Neuronal stem cell (in vitro differentiated cells): ENCODE data around the gene AZIN2.

Experiments
- DNase-seq: peaks from one replicate; pipeline ENCODE4 v3.0.0-alpha.2; 2013; ENCODE audit warnings: low spot score
- H2AFZ ChIP-seq: one replicate; pipeline ENCODE4 v1.6.1; 2013; ENCODE audit warnings: mild to moderate bottlenecking, low read length, inconsistent platforms
- H2AK5ac ChIP-seq: 2 replicates; pipeline ENCODE4 v1.6.1; 2013; ENCODE audit warnings: low read depth, mild to moderate bottlenecking, inconsistent platforms, low read length, moderate library complexity, mixed read lengths
- H2BK120ac ChIP-seq: 2 replicates; pipeline ENCODE4 v1.6.1; 2013; ENCODE audit warnings: low read depth, mild to moderate bottlenecking, inconsistent platforms, low read length, moderate library complexity, mixed read lengths
- H2BK12ac ChIP-seq: one replicate; pipeline ENCODE4 v1.6.1; 2013; ENCODE audit warnings: low read length, inconsistent platforms
- H2BK15ac ChIP-seq: 2 replicates; pipeline ENCODE4 v1.6.1; 2013; ENCODE audit warnings: mild to moderate bottlenecking, low read length, inconsistent platforms, mixed read lengths
- H2BK5ac ChIP-seq: one replicate; pipeline ENCODE4 v1.6.1; 2013; ENCODE audit warnings: inconsistent platforms, mild to moderate bottlenecking, low read length, moderate library complexity
- H3K14ac ChIP-seq: one replicate; pipeline ENCODE4 v1.6.1; 2013; ENCODE audit warnings: low read length, inconsistent platforms
- H3K18ac ChIP-seq: 2 replicates; pipeline ENCODE4 v1.6.1; 2013; ENCODE audit warnings: low read length, inconsistent platforms
- H3K23ac ChIP-seq: 2 replicates; pipeline ENCODE4 v1.6.1; 2013; ENCODE audit warnings: low read depth, mild to moderate bottlenecking, mixed read lengths, low read length, inconsistent platforms; ENCODE audit not compliant: poor library complexity
- H3K27ac ChIP-seq: replicated peaks from 3 replicates; pipeline ENCODE4 v1.5.1; 2013; ENCODE audit warnings: low read length, inconsistent platforms
- H3K27me3 ChIP-seq, 3 experiments: 2 replicates each; pipeline ENCODE4 v1.6.1; 2013; ENCODE audit warnings: low read length in 3 of 3, mild to moderate bottlenecking in 2 of 3, inconsistent platforms in 1 of 3, low read depth in 1 of 3, mixed read lengths in 1 of 3, moderate library complexity in 1 of 3; ENCODE audit not compliant: control insufficient read depth in 3 of 3, insufficient read depth in 3 of 3
- H3K36me3 ChIP-seq, 2 donors: replicated peaks in 1 of 2; 2 replicates each; pipeline ENCODE4 v1.6.1; 2013; ENCODE audit warnings: low read length in 2 of 2; ENCODE audit not compliant: control insufficient read depth in 2 of 2, insufficient read depth in 2 of 2
- H3K4ac ChIP-seq: 2 replicates; pipeline ENCODE4 v1.6.1; 2013; ENCODE audit warnings: inconsistent platforms, mild to moderate bottlenecking, low read length, moderate library complexity
- H3K4me1 ChIP-seq, 2 donors: 1 replicate in 1 of 2; 2 replicates in 1 of 2; pipeline ENCODE4 v1.6.1; 2013; ENCODE audit warnings: low read length in 2 of 2, low read depth in 1 of 2; ENCODE audit not compliant: control insufficient read depth in 2 of 2, insufficient read depth in 1 of 2
- H3K4me2 ChIP-seq: one replicate; pipeline ENCODE4 v1.6.1; 2013; ENCODE audit warnings: mild to moderate bottlenecking, low read length, inconsistent platforms; ENCODE audit not compliant: insufficient read depth, poor library complexity, severe bottlenecking
- H3K4me3 ChIP-seq, 2 donors: 2 replicates each; pipeline ENCODE4 v1.5.1; 2013; ENCODE audit warnings: low read length in 2 of 2, mild to moderate bottlenecking in 2 of 2, inconsistent platforms in 1 of 2, moderate library complexity in 1 of 2
- H3K79me1 ChIP-seq: one replicate; pipeline ENCODE4 v1.6.1; 2013; ENCODE audit warnings: low read depth, mild to moderate bottlenecking, inconsistent platforms, low read length, moderate library complexity
- H3K9ac ChIP-seq: one replicate; pipeline ENCODE4 v1.6.1; 2013; ENCODE audit warnings: mild to moderate bottlenecking, low read depth, low read length, inconsistent platforms; ENCODE audit not compliant: poor library complexity
- H3K9me3 ChIP-seq, 2 donors: replicated peaks in 1 of 2; 2 replicates each; pipeline versions ENCODE3 to v1.6.1; 2013; ENCODE audit warnings: low read length in 2 of 2, mild to moderate bottlenecking in 2 of 2, inconsistent platforms in 1 of 2, low read depth in 1 of 2, mixed read lengths in 1 of 2, moderate library complexity in 1 of 2; ENCODE audit not compliant: control insufficient read depth in 2 of 2, insufficient read depth in 1 of 2
- H4K8ac ChIP-seq: one replicate; pipeline ENCODE4 v1.6.1; 2013; ENCODE audit warnings: low read depth, mild to moderate bottlenecking, inconsistent platforms, low read length, moderate library complexity
- H4K91ac ChIP-seq: one replicate; pipeline ENCODE4 v1.6.1; 2013; ENCODE audit warnings: low read length, low read depth, mild to moderate bottlenecking, inconsistent platforms; ENCODE audit not compliant: poor library complexity
- WGBS, 2 donors: extraction: QIAGEN DNeasy Blood & Tissue Kit; methylation state at CpG; one replicate each; pipeline ENCODE4 v1.1.7; 2013; ENCODE audit warnings: missing lambda C conversion rate in 2 of 2, mixed read lengths in 1 of 2; ENCODE audit not compliant: insufficient read length in 2 of 2, insufficient replicate concordance in 1 of 2; ENCODE audit errors: extremely low coverage in 2 of 2; 5-methylcytosine and 5-hydroxymethylcytosine counted together

AZIN2 gene

DNA sequence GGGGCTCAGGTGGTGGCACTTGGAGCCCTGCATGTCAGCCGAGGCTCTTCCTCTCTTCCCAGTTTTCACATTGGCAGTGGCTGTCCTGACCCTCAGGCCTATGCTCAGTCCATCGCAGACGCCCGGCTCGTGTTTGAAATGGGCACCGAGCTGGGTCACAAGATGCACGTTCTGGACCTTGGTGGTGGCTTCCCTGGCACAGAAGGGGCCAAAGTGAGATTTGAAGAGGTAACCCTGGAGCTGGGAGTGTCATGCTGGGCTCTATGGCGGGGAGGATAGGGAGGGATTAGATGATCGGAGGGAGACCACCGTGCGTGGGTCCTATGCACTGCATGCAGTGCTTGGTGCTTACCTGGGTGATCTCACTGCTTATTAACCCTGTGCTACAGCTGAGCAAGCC lies 13.5 kb downstream of the AZIN2 start:
- WGBS, 2 donors = no CpG with 5 or more reads among the region's 11 CpGs
- Histone ChIP-seq H4K8ac (no peak overlapping the region), H2BK5ac (no peak overlapping the region), H3K23ac (no peak overlapping the region), H3K18ac (no peak overlapping the region), H3K27ac (no peak overlapping the region), H3K4ac (no peak overlapping the region), H3K9ac (peak overlapping the region; percentile 27), H2AK5ac (peak overlapping the region; percentile 70), H3K4me1 (peaks cover 2 to 10% of the 10 kb centered on the region in 2 donors), H3K36me3 (peaks cover 0 to 15% of the 10 kb centered on the region in 2 donors), H2BK120ac (no peak overlapping the region), H3K4me2 (no peak overlapping the region), H3K14ac (no peak overlapping the region), H2BK12ac (no peak overlapping the region), H2AFZ (no peak overlapping the region), H3K79me1 (no peaks in the 10 kb centered on the region), H2BK15ac (no peak overlapping the region), H4K91ac (no peak overlapping the region), H3K27me3 (no peaks in the 10 kb centered on the region), H3K9me3 (no peaks in the 10 kb centered on the region), H3K4me3 (no peak overlapping the region)
- no peak for DNase-seq

DNA sequence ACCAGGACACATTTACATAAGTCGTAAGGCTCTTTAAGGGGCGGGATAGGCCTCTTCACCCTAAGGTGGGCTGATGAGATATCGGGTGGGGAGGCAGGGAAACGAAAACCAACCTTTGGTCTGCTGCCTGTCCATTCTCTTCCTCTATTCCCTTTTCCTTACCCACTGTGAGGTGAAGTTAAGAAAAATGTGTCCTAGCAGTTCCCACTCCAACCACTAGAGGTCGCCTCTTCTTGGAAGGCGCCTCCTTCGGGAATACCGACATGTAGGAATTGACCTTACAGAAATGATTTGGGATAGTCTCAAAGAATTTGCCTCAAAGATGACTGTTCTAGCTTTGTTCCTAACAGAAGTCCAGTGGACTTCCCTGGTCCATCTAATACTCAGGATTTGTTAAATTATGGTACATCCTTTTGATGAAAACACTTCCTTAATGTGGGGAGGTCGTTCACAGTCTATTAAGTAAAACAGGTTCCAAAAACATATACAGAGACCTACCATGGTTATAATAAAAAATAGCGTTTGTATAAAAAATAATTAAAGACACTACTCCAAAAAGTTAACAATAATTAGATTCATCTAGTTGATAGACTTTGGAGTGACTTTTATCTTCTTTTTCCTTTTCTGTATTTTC lies 14.1 kb downstream of the AZIN2 start:
- no peak overlapping the region for H3K18ac ChIP-seq
- H2BK120ac ChIP-seq = no peak overlapping the region
- WGBS, 2 donors = no CpG with 5 or more reads among the region's 10 CpGs
- no peak overlapping the region for H3K4me3 ChIP-seq
- H2AK5ac ChIP-seq = peak overlapping the region; percentile 48
- H2BK15ac ChIP-seq = no peak overlapping the region
- H3K4me1 ChIP-seq = peaks cover 2 to 10% of the 10 kb centered on the region in 2 donors
- H3K23ac ChIP-seq = no peak overlapping the region
- H3K4ac ChIP-seq = no peak overlapping the region
- DNase-seq = peak; percentile 73
- H2BK5ac ChIP-seq = no peak overlapping the region
- no peak overlapping the region for H3K4me2 ChIP-seq
- H3K79me1 ChIP-seq = no peaks in the 10 kb centered on the region
- H3K27me3 ChIP-seq = no peaks in the 10 kb centered on the region
- peaks cover 0 to 15% of the 10 kb centered on the region in 2 donors for H3K36me3 ChIP-seq
- H4K91ac ChIP-seq = no peak overlapping the region
- H2BK12ac ChIP-seq = no peak overlapping the region
- peak overlapping the region; percentile 46 for H2AFZ ChIP-seq
- no peak overlapping the region for H3K14ac ChIP-seq
- H4K8ac ChIP-seq = no peak overlapping the region
- H3K9me3 ChIP-seq = no peaks in the 10 kb centered on the region
- H3K9ac ChIP-seq = peak overlapping the region; percentile 27
- no peak overlapping the region for H3K27ac ChIP-seq

DNA sequence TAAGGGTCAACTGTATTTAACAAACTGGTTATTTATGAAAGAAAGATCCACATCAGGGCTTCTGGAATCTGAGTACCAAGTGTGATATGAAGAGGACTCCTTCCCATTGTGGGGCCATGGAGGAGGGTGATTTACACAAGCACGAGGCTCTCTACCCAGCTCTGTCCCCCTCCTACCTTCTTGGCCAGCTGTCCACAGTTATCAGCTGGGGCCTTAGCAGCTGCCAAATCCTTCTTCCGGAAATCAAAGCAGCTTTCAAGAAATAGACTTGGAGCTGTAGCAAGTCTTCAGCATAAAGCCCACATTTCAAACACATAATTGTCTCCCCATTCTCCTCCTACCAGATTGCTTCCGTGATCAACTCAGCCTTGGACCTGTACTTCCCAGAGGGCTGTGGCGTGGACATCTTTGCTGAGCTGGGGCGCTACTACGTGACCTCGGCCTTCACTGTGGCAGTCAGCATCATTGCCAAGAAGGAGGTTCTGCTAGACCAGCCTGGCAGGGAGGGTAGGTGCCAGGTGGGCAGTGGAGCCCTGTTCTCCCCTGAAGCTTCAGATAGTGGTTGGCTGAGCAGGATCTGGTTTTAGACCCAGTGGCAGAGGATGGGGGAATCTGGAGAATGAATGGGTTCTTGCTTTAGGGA lies 15.5 kb downstream of the AZIN2 start:
- Histone ChIP-seq H4K91ac (no peak overlapping the region), H2BK15ac (no peak overlapping the region), H2AFZ (no peak overlapping the region), H2BK12ac (no peak overlapping the region), H3K14ac (no peak overlapping the region), H3K36me3 (peaks cover 0 to 15% of the 10 kb centered on the region in 2 donors), H2BK120ac (no peak overlapping the region), H3K18ac (no peak overlapping the region), H3K4me2 (no peak overlapping the region), H3K23ac (no peak overlapping the region), H3K79me1 (no peaks in the 10 kb centered on the region), H4K8ac (no peak overlapping the region), H3K27ac (no peak overlapping the region), H3K4ac (no peak overlapping the region), H3K9ac (no peak overlapping the region), H2AK5ac (no peak overlapping the region), H2BK5ac (no peak overlapping the region), H3K9me3 (no peaks in the 10 kb centered on the region), H3K4me1 (peaks cover 2 to 10% of the 10 kb centered on the region in 2 donors), H3K27me3 (no peaks in the 10 kb centered on the region), H3K4me3 (no peak overlapping the region)
- WGBS, 2 donors = no CpG with 5 or more reads among the region's 7 CpGs
- DNase-seq = no peak

DNA sequence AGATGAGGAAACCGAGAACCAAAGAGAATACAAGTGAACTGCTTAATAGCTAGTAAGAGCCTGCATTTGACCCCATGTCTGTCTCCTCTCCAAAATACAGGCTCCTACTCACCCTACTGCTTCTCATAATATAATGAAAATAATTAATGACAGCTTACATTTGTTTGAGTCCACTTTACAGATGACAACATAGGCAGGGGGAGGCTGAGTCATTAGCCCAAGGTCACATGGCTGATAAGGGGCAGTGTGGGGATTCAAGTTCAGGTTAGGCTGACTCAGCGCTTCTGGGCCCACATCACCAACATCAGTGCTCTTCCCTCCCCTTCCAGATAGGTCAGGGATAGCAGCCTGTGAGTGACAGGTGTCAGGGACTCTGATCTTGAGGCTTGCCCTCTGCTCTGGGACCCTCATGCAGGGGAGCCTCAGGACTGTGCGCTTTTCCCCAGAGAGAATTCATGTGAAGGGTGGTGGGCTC lies 16.2 kb downstream of the AZIN2 start:
- Histone ChIP-seq H3K4me2 (no peak overlapping the region), H2BK12ac (no peak overlapping the region), H4K91ac (no peak overlapping the region), H3K27ac (no peak overlapping the region), H2AFZ (no peak overlapping the region), H2BK15ac (no peak overlapping the region), H2AK5ac (no peak overlapping the region), H3K14ac (no peak overlapping the region), H3K4me3 (no peak overlapping the region), H2BK5ac (no peak overlapping the region), H3K36me3 (peaks cover 0 to 15% of the 10 kb centered on the region in 2 donors), H3K18ac (peak overlapping the region; percentile 27), H3K23ac (no peak overlapping the region), H3K9ac (no peak overlapping the region), H4K8ac (no peak overlapping the region), H3K4me1 (peaks cover 2 to 10% of the 10 kb centered on the region in 2 donors), H3K27me3 (no peaks in the 10 kb centered on the region), H3K9me3 (no peaks in the 10 kb centered on the region), H2BK120ac (no peak overlapping the region), H3K79me1 (no peaks in the 10 kb centered on the region), H3K4ac (no peak overlapping the region)
- no CpG with 5 or more reads among the region's 3 CpGs for WGBS, 2 donors
- DNase-seq = no peak
